IPS-NIHi7 (cell line): ENCODE results near the gene PTPRN2.
"Not testable (repeated sequence)": the region's sequence is repeated elsewhere in the genome, so short reads cannot be mapped to it uniquely, and the experiment has no call there.

Source experiments
- DNase-seq: peaks from one replicate; pipeline ENCODE4 v3.0.0; 2012; ENCODE audit warnings: mixed read lengths; ENCODE audit errors: extremely low spot score

PTPRN2 gene

GRCh38 chr7:157780721-157781120 is 806.9 kb downstream of the PTPRN2 start:
- DNase-seq: no peak

GRCh38 chr7:157780312-157780711 is 807.3 kb downstream of the PTPRN2 start:
- DNase-seq: no peak

- DNase-seq: no peak
Measured at GRCh38 chr7:157779206-157779605, 808.4 kb downstream of the PTPRN2 start.

GRCh38 chr7:157777194-157777762 is 810.3 kb downstream of the PTPRN2 start:
- DNase-seq: not testable (repeated sequence)

- no peak for DNase-seq
Measured at GRCh38 chr7:157775560-157776332, 811.9 kb downstream of the PTPRN2 start.

- no peak for DNase-seq
Measured at GRCh38 chr7:157775021-157775559, 812.5 kb downstream of the PTPRN2 start.

- no peak for DNase-seq
Measured at GRCh38 chr7:157774495-157774894, 813.1 kb downstream of the PTPRN2 start.

GRCh38 chr7:157773361-157773760 is 814.3 kb downstream of the PTPRN2 start:
- no peak for DNase-seq

GRCh38 chr7:157772486-157773130 is 815.0 kb downstream of the PTPRN2 start:
- DNase-seq: no peak

- no peak for DNase-seq
Measured at GRCh38 chr7:157771689-157772088, 815.9 kb downstream of the PTPRN2 start.

GRCh38 chr7:157770716-157771320 is 816.8 kb downstream of the PTPRN2 start:
- no peak for DNase-seq

GRCh38 chr7:157769526-157770215 is 818.0 kb downstream of the PTPRN2 start:
- DNase-seq: no peak

- DNase-seq: no peak
Measured at GRCh38 chr7:157769086-157769485, 818.5 kb downstream of the PTPRN2 start.

GRCh38 chr7:157768198-157768597 is 819.4 kb downstream of the PTPRN2 start:
- no peak for DNase-seq

- no peak for DNase-seq
Measured at GRCh38 chr7:157767506-157768197, 820.0 kb downstream of the PTPRN2 start.

GRCh38 chr7:157766098-157766497 is 821.5 kb downstream of the PTPRN2 start:
- no peak for DNase-seq

- no peak for DNase-seq
Measured at GRCh38 chr7:157764946-157765537, 822.6 kb downstream of the PTPRN2 start.

GRCh38 chr7:157764193-157764592 is 823.4 kb downstream of the PTPRN2 start:
- DNase-seq: no peak

- no peak for DNase-seq
Measured at GRCh38 chr7:157763279-157764000, 824.2 kb downstream of the PTPRN2 start.

- no peak for DNase-seq
Measured at GRCh38 chr7:157762824-157763223, 824.8 kb downstream of the PTPRN2 start.
